COR-L47 (cell line): ENCODE results near the gene GIPC1.

Source experiments
- DNase-seq: peaks from one replicate; lab custom pipeline; 2025; lab: John Stamatoyannopoulos, UW

Gene GIPC1

DNA sequence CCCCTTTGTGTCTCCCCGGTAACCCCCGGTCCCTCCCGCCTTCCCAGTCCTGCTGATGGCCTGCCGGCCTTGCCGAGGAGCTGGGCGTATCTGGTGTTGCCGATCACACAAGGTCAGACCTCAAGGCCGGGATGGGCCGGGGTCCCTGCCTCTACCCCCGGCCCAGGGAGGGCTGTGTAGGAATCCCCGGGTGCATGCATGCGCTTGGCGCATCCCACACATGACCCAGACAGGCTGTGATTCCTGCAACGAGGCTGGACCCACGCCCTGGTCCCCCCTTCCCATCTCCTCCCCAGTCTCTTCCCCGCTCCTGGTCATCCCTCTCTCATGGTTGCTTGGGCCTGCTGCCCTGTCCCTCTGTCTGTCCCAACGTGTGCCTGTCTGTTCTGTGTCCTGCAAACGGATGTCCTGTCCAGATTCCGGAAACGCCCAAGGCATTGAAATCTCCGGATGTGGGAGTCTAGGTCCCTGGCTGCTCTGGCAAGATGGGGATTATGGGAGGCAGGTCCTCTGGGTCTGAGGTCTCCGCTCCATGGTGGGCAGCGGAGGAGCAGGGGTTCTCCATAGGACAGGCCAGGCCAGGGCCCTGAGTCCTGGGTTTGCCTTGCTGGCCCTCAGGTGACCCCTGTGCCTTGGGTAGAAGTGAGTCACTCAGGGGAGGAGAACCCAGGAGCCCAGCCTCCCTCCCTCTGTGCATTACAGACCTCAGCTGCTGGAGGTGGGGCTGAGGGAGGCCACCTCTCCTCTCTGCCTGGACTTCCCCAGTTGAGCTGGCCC, 61.2 kb downstream of the GIPC1 start:
- no peak for DNase-seq

DNA sequence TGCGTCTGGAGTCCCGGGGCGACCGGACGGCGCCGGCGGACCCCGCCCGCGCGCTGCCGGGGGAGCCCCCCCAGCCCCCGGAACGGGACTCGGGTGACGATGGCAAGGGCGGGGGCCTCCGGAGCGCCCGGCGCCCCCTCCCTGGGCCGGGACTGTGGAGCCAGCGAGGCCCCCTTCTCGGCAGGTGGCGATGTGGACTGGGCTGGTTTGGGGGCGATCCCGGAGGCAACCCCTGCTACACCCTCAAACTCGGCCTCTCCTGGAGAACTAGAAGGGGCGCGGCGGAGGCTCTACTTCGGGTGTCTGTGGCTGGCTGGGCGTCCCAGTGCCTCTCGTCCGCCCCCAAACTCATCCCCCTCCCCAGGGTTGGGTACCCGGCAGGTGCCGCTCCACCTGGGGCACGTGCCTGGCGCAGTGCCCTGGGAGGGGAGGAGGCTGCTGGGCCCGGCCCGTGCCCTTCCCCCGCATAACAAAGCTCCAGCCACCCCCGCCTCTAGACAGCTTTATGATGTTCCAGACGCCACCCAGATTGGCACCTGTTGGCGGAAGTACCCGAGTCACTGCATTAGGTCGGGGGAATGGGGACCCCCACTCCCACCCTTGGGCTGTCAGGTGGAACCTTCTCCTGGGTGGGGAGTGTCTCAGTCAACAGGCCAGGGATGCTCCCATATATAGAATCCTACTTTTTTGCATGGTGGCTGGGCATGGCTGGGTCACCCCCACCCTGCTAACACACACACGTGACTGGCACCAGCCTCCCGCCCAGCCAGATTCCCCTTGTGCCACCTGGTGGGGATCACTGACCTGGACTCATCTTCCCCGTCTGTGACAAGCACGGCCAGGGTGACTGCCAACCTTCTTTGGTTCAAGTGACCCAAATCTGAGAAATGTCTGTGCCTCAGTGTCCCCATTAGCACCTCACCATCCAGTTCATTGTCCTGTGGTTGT, 62.1 kb downstream of the GIPC1 start:
- DNase-seq: peak; percentile 81

- peak; percentile 79 for DNase-seq
Measured at GRCh38 chr19:14432791-14433553, 63.0 kb downstream of the GIPC1 start, which contains the start of gene PKN1. Gene PKN1, plus strand, starts transcription at chr19:14433306. Its CDS starts 216 bp downstream, at chr19:14433522.

- DNase-seq: no peak
Measured at GRCh38 chr19:14430712-14431111, 65.2 kb downstream of the GIPC1 start.

- no peak for DNase-seq
Measured at GRCh38 chr19:14428882-14429416, 67.0 kb downstream of the GIPC1 start.
